Panc1 (cell line): ENCODE measurements around the gene IFNG-AS1. TPM values are rescaled to one million over a fixed set of nuclear protein-coding genes. Genes with fewer than 3 reads are reported as not detected.

Experiments
- ATAC-seq: fragments of 200-7000 bp; cut with Tn5 transposase; 2 replicates; pipeline ENCODE4 v1.9.1; 2020; ENCODE audit warnings: mild to moderate bottlenecking, moderate library complexity
- BruUV-seq: library from RNA; stranded (reverse); fragments of 400-500 nt; replicated peaks from 2 replicates; lab custom pipeline; 2021; lab: Mats Ljungman, UMichigan
- CTCF ChIA-PET: fragments of 300-600 bp; sonication (Branson Sonifier 250); formaldehyde crosslinking; loops from one replicate; lab custom pipeline; 2022; ENCODE audit warnings: antibody characterized with exemption; lab: Charles Lee
- POLR2A ChIA-PET: fragments of 300-600 bp; sonication (Branson Sonifier 250); formaldehyde crosslinking; loops from one replicate; lab custom pipeline; 2022; ENCODE audit warnings: antibody characterized with exemption; lab: Charles Lee
- DNase-seq: peaks from one replicate; pipeline ENCODE4 v3.0.0-alpha.2; 2010; ENCODE audit warnings: low read depth, low spot score
- H3K27ac ChIP-seq: 2 replicates; pipeline ENCODE4 v1.5.1; 2011; ENCODE audit warnings: mild to moderate bottlenecking, low read length, inconsistent platforms
- H3K27me3 ChIP-seq: fragments of 200-500 bp; sonication (Bioruptor generic); 2 replicates; pipeline ENCODE4 v1.6.0; 2014; ENCODE audit warnings: low read length, inconsistent platforms; ENCODE audit not compliant: control insufficient read depth, insufficient read depth
- H3K36me3 ChIP-seq: fragments of 200-500 bp; sonication (Bioruptor generic); 2 replicates; pipeline ENCODE4 v1.5.1; 2014; ENCODE audit warnings: inconsistent platforms, mild to moderate bottlenecking, low read length, moderate library complexity; ENCODE audit not compliant: control insufficient read depth, insufficient read depth
- H3K4me1 ChIP-seq: 2 replicates; pipeline ENCODE4 v1.5.1; 2011; ENCODE audit warnings: inconsistent platforms, mild to moderate bottlenecking, low read length, moderate library complexity; ENCODE audit not compliant: control insufficient read depth, insufficient read depth
- H3K4me3 ChIP-seq, 2 experiments: 2 replicates each; pipeline ENCODE4 v1.5.1; 2011 to 2012; ENCODE audit warnings: low read depth in 2 of 2, low read length in 2 of 2, mild to moderate bottlenecking in 2 of 2, inconsistent platforms in 1 of 2, moderate library complexity in 1 of 2
- H3K9me3 ChIP-seq: fragments of 200-500 bp; sonication (Bioruptor generic); 2 replicates; pipeline ENCODE4 v1.5.1; 2014; ENCODE audit warnings: low read depth, mild to moderate bottlenecking, inconsistent platforms, low read length, moderate library complexity; ENCODE audit not compliant: control insufficient read depth, insufficient read depth
- POLR2AphosphoS5 ChIP-seq: IDR thresholded peaks from 2 replicates; pipeline ENCODE4 v1.6.1; 2012; ENCODE audit warnings: mild to moderate bottlenecking, low read depth, low read length, moderate library complexity
- SIN3A ChIP-seq: IDR thresholded peaks from 2 replicates; pipeline ENCODE4 v1.6.1; 2012; ENCODE audit warnings: low read depth, mild to moderate bottlenecking, low read length, moderate library complexity, borderline replicate concordance; ENCODE audit not compliant: insufficient read depth
- TCF7L2 ChIP-seq: IDR thresholded peaks from 2 replicates; pipeline ENCODE4 v1.6.1; 2011; ENCODE audit warnings: mild to moderate bottlenecking, low read depth, low read length, inconsistent platforms
- in situ Hi-C: cut with HindIII; loops from 2 replicates; pipeline ENCODE4 v1.10.0; 2016; ENCODE audit warnings: low sequenced_read_pairs, low pct_unique_long_range_greater_than_20kb
- intact Hi-C: fragments of 100-400 bp; cut with micrococcal nuclease; formaldehyde crosslinking; loops from one replicate; pipeline ENCODE4 v1.10.0; 2022; ENCODE audit not compliant: unreplicated experiment
- total RNA-seq: library from RNA; stranded (reverse); gene quantifications from one replicate; pipeline ENCODE4 v1.2.1, GENCODE V29; 2021; ENCODE audit not compliant: unreplicated experiment
- TF ChIP-seq, protein P1 (sequence below), 2 experiments: IDR thresholded peaks; 2 replicates each; pipeline ENCODE4 v1.6.1; 2011 to 2012; ENCODE audit warnings: low read depth in 2 of 2, control low read depth in 1 of 2, low read length in 1 of 2, mild to moderate bottlenecking in 1 of 2, moderate library complexity in 1 of 2; ENCODE audit not compliant: insufficient read depth in 1 of 2
- TF ChIP-seq, protein P2 (sequence below): fragments of 450-650 bp; IDR thresholded peaks from 2 replicates; pipeline ENCODE4 v1.5.1; 2017; ENCODE audit warnings: mild to moderate bottlenecking

Gene IFNG-AS1
- total RNA-seq, 1 experiment from 2014 or later: not detected

DNA sequence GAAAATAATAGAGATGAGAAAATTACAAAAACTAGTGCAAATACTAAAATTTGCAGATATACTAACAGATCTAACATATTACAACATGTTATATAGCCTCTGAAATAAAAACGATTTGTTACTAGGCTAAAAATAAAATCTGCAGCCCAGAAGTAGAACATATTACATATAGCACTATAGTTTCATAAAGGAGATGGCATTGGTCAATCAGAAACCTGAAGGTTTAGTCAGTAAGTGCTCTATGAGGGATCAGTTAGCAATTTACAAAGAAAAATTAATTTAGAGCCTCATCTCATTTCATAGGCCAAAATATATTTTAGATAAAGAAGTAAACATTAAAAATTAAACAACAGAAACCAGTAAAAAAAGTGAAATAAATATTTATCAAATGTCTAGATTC, 41.0 kb downstream of the IFNG-AS1 start:
- intact Hi-C loops: no loop called here
- Histone ChIP-seq H3K4me1 (no peaks in the 10 kb centered on the region), H3K4me3 (no peak overlapping the region), H3K36me3 (no peaks in the 10 kb centered on the region), H3K27ac (no peak overlapping the region), H3K27me3 (no peaks in the 10 kb centered on the region; the same call in 1 of the 2 replicates), H3K9me3 (no peaks in the 10 kb centered on the region)
- no TSS peak for BruUV-seq
- ChIA-PET POLR2A (no interaction called here), CTCF (no interaction called here)
- DNase-seq (no peak), ATAC-seq (no peak)
- in situ Hi-C loops: no loop called here
- no peak for TF ChIP-seq POLR2AphosphoS5
- TF ChIP-seq SIN3A: no peak
- no peak for TF ChIP-seq TCF7L2
- TF ChIP-seq, protein P1, sequence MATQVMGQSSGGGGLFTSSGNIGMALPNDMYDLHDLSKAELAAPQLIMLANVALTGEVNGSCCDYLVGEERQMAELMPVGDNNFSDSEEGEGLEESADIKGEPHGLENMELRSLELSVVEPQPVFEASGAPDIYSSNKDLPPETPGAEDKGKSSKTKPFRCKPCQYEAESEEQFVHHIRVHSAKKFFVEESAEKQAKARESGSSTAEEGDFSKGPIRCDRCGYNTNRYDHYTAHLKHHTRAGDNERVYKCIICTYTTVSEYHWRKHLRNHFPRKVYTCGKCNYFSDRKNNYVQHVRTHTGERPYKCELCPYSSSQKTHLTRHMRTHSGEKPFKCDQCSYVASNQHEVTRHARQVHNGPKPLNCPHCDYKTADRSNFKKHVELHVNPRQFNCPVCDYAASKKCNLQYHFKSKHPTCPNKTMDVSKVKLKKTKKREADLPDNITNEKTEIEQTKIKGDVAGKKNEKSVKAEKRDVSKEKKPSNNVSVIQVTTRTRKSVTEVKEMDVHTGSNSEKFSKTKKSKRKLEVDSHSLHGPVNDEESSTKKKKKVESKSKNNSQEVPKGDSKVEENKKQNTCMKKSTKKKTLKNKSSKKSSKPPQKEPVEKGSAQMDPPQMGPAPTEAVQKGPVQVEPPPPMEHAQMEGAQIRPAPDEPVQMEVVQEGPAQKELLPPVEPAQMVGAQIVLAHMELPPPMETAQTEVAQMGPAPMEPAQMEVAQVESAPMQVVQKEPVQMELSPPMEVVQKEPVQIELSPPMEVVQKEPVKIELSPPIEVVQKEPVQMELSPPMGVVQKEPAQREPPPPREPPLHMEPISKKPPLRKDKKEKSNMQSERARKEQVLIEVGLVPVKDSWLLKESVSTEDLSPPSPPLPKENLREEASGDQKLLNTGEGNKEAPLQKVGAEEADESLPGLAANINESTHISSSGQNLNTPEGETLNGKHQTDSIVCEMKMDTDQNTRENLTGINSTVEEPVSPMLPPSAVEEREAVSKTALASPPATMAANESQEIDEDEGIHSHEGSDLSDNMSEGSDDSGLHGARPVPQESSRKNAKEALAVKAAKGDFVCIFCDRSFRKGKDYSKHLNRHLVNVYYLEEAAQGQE (IDR thresholded peaks at IDR 0.05; ENCODE audit: insufficient read depth in 1 of 2, low read depth in 2 of 2, low read length in 1 of 2): no peak
- TF ChIP-seq, protein P2, sequence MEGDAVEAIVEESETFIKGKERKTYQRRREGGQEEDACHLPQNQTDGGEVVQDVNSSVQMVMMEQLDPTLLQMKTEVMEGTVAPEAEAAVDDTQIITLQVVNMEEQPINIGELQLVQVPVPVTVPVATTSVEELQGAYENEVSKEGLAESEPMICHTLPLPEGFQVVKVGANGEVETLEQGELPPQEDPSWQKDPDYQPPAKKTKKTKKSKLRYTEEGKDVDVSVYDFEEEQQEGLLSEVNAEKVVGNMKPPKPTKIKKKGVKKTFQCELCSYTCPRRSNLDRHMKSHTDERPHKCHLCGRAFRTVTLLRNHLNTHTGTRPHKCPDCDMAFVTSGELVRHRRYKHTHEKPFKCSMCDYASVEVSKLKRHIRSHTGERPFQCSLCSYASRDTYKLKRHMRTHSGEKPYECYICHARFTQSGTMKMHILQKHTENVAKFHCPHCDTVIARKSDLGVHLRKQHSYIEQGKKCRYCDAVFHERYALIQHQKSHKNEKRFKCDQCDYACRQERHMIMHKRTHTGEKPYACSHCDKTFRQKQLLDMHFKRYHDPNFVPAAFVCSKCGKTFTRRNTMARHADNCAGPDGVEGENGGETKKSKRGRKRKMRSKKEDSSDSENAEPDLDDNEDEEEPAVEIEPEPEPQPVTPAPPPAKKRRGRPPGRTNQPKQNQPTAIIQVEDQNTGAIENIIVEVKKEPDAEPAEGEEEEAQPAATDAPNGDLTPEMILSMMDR: no peak

DNA sequence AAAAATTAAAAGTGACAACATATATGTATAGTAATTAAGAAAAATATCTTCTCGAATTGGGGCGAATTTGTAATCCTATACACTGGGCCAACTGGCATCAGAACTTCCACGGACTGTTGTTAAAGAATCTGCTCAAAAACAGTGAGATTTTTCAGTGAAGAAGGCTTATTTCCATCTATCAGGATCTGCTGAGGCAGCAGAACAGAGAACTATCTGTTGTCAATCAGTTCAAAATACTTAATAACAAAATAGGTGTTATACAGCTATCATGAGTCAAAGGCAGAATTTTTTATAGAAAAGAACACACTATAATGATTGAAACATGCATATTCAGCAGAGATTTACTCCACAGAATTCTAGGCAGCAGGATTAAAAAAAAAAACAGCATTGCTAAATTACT, 41.9 kb downstream of the IFNG-AS1 start:
- no peaks in the 10 kb centered on the region for H3K9me3 ChIP-seq
- intact Hi-C loops: no loop called here
- TF ChIP-seq POLR2AphosphoS5 (no peak), TCF7L2 (no peak), SIN3A (no peak)
- TF ChIP-seq, protein P1 (IDR thresholded peaks at IDR 0.05; ENCODE audit: insufficient read depth in 1 of 2, low read depth in 2 of 2, low read length in 1 of 2): no peak
- TF ChIP-seq, protein P2: no peak
- H3K27ac ChIP-seq: no peak overlapping the region
- ChIA-PET CTCF (no interaction called here), POLR2A (no interaction called here)
- no TSS peak for BruUV-seq
- in situ Hi-C loops: no loop called here
- no peaks in the 10 kb centered on the region for H3K4me1 ChIP-seq
- DNase-seq (no peak), ATAC-seq (no peak)
- no peaks in the 10 kb centered on the region for H3K27me3 ChIP-seq
- H3K36me3 ChIP-seq: no peaks in the 10 kb centered on the region
- no peak overlapping the region for H3K4me3 ChIP-seq
